H1 (cell line): ENCODE measurements around the gene RFFL. TPM values are rescaled to one million over a fixed set of nuclear protein-coding genes. Genes with fewer than 3 reads are reported as not detected.
"Not testable (repeated sequence)": the region's sequence is repeated elsewhere in the genome, so short reads cannot be mapped to it uniquely, and the experiment has no call there.

Experiments
- CTCF ChIA-PET: fragments of 300-600 bp; sonication (Branson Sonifier 250); formaldehyde crosslinking; loops from one replicate; lab custom pipeline; 2021; ENCODE audit not compliant: partially characterized antibody; lab: Charles Lee
- POLR2A ChIA-PET: fragments of 300-600 bp; sonication (Branson Sonifier 250); formaldehyde crosslinking; loops from one replicate; lab custom pipeline; 2021; ENCODE audit warnings: inconsistent platforms; ENCODE audit not compliant: partially characterized antibody; lab: Charles Lee
- DNase-seq, 2 experiments: peaks; one replicate each; pipeline versions ENCODE4 v3.0.0 to v3.0.0-alpha.2; 2010 to 2022; ENCODE audit warnings: low spot score in 2 of 2, low read depth in 1 of 2, mixed read lengths in 1 of 2
- FAIRE-seq: peaks from 2 replicates; lab custom pipeline; 2011; peaks lifted over from hg19 to GRCh38; lab: Jason Lieb, UNC
- H2AFZ ChIP-seq: 2 replicates; pipeline ENCODE4 v1.8.1; 2012; ENCODE audit warnings: low read length, inconsistent platforms
- H2AK5ac ChIP-seq: 2 replicates; pipeline ENCODE4 v1.6.1; 2013; ENCODE audit warnings: low read depth, low read length
- H2BK120ac ChIP-seq: replicated peaks from 2 replicates; pipeline ENCODE3; 2013; ENCODE audit warnings: low read depth, low read length, inconsistent platforms
- H2BK12ac ChIP-seq: 2 replicates; pipeline ENCODE4 v1.6.1; 2013; ENCODE audit warnings: low read depth, low read length
- H2BK15ac ChIP-seq: 2 replicates; pipeline ENCODE4 v1.6.1; 2013; ENCODE audit warnings: low read length
- H2BK20ac ChIP-seq: 2 replicates; pipeline ENCODE4 v1.6.1; 2013; ENCODE audit warnings: low read length
- H2BK5ac ChIP-seq: 2 replicates; pipeline ENCODE4 v1.6.1; 2013; ENCODE audit warnings: low read depth, low read length
- H3K14ac ChIP-seq: 2 replicates; pipeline ENCODE4 v1.6.1; 2013; ENCODE audit warnings: inconsistent platforms; ENCODE audit not compliant: insufficient read length
- H3K18ac ChIP-seq: 2 replicates; pipeline ENCODE4 v1.6.1; 2013; ENCODE audit warnings: low read length; ENCODE audit errors: extremely low read depth
- H3K23ac ChIP-seq: 2 replicates; pipeline ENCODE4 v1.6.1; 2013; ENCODE audit warnings: inconsistent platforms; ENCODE audit not compliant: insufficient read length
- H3K23me2 ChIP-seq: 2 replicates; pipeline ENCODE4 v1.6.1; 2013; ENCODE audit warnings: low read depth, low read length
- H3K27ac ChIP-seq: 2 replicates; pipeline ENCODE4 v1.6.1; 2011; ENCODE audit warnings: low read depth, low read length, inconsistent platforms
- H3K27me3 ChIP-seq, 4 experiments: replicated peaks in 1 of 4; 1 replicate in 1 of 4; 2 replicates in 3 of 4; pipeline versions ENCODE4 v1.6.1 to v1.8.1; 2011 to 2013; ENCODE audit warnings: low read length in 3 of 4, mild to moderate bottlenecking in 3 of 4, inconsistent platforms in 2 of 4, mixed read lengths in 2 of 4, moderate library complexity in 1 of 4; ENCODE audit not compliant: control insufficient read depth in 3 of 4, insufficient read depth in 3 of 4; ENCODE audit errors: extremely low read depth in 1 of 4
- H3K36me3 ChIP-seq, 4 experiments: 2 replicates each; pipeline versions ENCODE4 v1.6.1 to v1.8.1; 2011 to 2013; ENCODE audit warnings: mild to moderate bottlenecking in 4 of 4, low read length in 3 of 4, moderate library complexity in 2 of 4, control low read depth in 1 of 4, inconsistent platforms in 1 of 4; ENCODE audit not compliant: insufficient read depth in 4 of 4, control insufficient read depth in 2 of 4
- H3K4ac ChIP-seq: replicated peaks from 2 replicates; pipeline ENCODE3; 2013; ENCODE audit warnings: low read length, low read depth, mixed read lengths, inconsistent platforms; ENCODE audit not compliant: insufficient read length
- H3K4me1 ChIP-seq, 4 experiments: replicated peaks in 1 of 4; 1 replicate in 1 of 4; 2 replicates in 3 of 4; pipeline versions ENCODE4 v1.6.1 to v1.8.1; 2011 to 2013; ENCODE audit warnings: low read length in 3 of 4, inconsistent platforms in 2 of 4, mixed read lengths in 1 of 4; ENCODE audit not compliant: insufficient read depth in 4 of 4, control insufficient read depth in 3 of 4
- H3K4me2 ChIP-seq, 2 experiments: 2 replicates each; pipeline versions ENCODE4 v1.6.1 to v1.8.1; 2011 to 2013; ENCODE audit warnings: low read depth in 2 of 2, low read length in 2 of 2, control low read depth in 1 of 2, inconsistent platforms in 1 of 2, mild to moderate bottlenecking in 1 of 2; ENCODE audit not compliant: insufficient read depth in 1 of 2
- H3K4me3 ChIP-seq, 4 experiments: fragments of 200-600, 300-600 bp in 1 of 4; sonication (generic), shearing (Covaris generic), sonication (Bioruptor Twin) in 1 of 4; 2 replicates each; pipeline versions ENCODE4 v1.5.1 to v1.8.1; 2011 to 2016; ENCODE audit warnings: low read length in 4 of 4, low read depth in 3 of 4, control low read depth in 2 of 4, inconsistent platforms in 2 of 4, mild to moderate bottlenecking in 2 of 4, mixed read lengths in 1 of 4, moderate library complexity in 1 of 4; ENCODE audit not compliant: insufficient read depth in 2 of 4; ENCODE audit errors: extremely low read depth in 1 of 4
- H3K56ac ChIP-seq: replicated peaks from 2 replicates; pipeline ENCODE3; 2013; ENCODE audit warnings: low read depth, mild to moderate bottlenecking, mixed read lengths, low read length, inconsistent platforms; ENCODE audit not compliant: insufficient read length
- H3K79me1 ChIP-seq: 2 replicates; pipeline ENCODE4 v1.6.1; 2013; ENCODE audit warnings: low read depth, low read length, control low read depth
- H3K79me2 ChIP-seq, 2 experiments: 2 replicates each; pipeline versions ENCODE4 v1.6.1 to v1.8.1; 2012 to 2013; ENCODE audit warnings: low read length in 2 of 2, mild to moderate bottlenecking in 2 of 2, inconsistent platforms in 1 of 2; ENCODE audit not compliant: insufficient read depth in 2 of 2, control insufficient read depth in 1 of 2
- H3K9ac ChIP-seq, 4 experiments: replicated peaks in 1 of 4; 1 replicate in 1 of 4; 2 replicates in 3 of 4; pipeline versions ENCODE4 v1.6.1 to v1.8.1; 2011 to 2013; ENCODE audit warnings: low read depth in 3 of 4, low read length in 3 of 4, control low read depth in 2 of 4, mild to moderate bottlenecking in 2 of 4, moderate library complexity in 2 of 4, inconsistent platforms in 1 of 4; ENCODE audit errors: extremely low read depth in 1 of 4
- H3K9me3 ChIP-seq, 2 experiments: 2 replicates each; pipeline versions ENCODE4 v1.6.1 to v1.8.1; 2012 to 2013; ENCODE audit warnings: mild to moderate bottlenecking in 2 of 2, moderate library complexity in 2 of 2, control low read depth in 1 of 2, inconsistent platforms in 1 of 2, low read depth in 1 of 2, low read length in 1 of 2, mixed read lengths in 1 of 2; ENCODE audit not compliant: insufficient read depth in 2 of 2
- H4K20me1 ChIP-seq, 2 experiments: replicated peaks in 1 of 2; 2 replicates each; pipeline versions ENCODE3 to v1.8.1; 2011 to 2013; ENCODE audit warnings: inconsistent platforms in 2 of 2, low read length in 2 of 2, mild to moderate bottlenecking in 1 of 2; ENCODE audit not compliant: insufficient read depth in 2 of 2, control insufficient read depth in 1 of 2
- H4K5ac ChIP-seq: 2 replicates; pipeline ENCODE4 v1.6.1; 2013; ENCODE audit warnings: low read length, low read depth, mixed read lengths, inconsistent platforms; ENCODE audit not compliant: insufficient read length
- H4K8ac ChIP-seq: 2 replicates; pipeline ENCODE4 v1.8.0; 2013; ENCODE audit warnings: mild to moderate bottlenecking, moderate library complexity, low read length, inconsistent platforms; ENCODE audit not compliant: insufficient read depth; ENCODE audit errors: extremely low read depth
- H4K91ac ChIP-seq: replicated peaks from 2 replicates; pipeline ENCODE3; 2013; ENCODE audit warnings: low read length, mixed read lengths, inconsistent platforms; ENCODE audit not compliant: insufficient read length
- WGBS, 2 experiments: shearing (Covaris generic) in 1 of 2; methylation state at CpG; one replicate each; pipeline versions ENCODE4 v1.1.6 to v1.1.7; 2013 to 2015; ENCODE audit warnings: low lambda C conversion rate in 2 of 2, mixed read lengths in 2 of 2, inconsistent platforms in 1 of 2, low coverage in 1 of 2, missing lambda C conversion rate in 1 of 2; ENCODE audit not compliant: insufficient replicate concordance in 2 of 2, insufficient coverage in 1 of 2, insufficient read length in 1 of 2; ENCODE audit errors: extremely low coverage in 1 of 2, missing lambda C conversion rate in 1 of 2; 5-methylcytosine and 5-hydroxymethylcytosine counted together
- polyA plus RNA-seq, 7 experiments: library from polyadenylated mRNA; depleted of rRNA in 3 of 7; stranded (reverse) in 5 of 7; unstranded in 2 of 7; fragments of >200 nt in 5 of 7; fragments of 200-250 nt in 2 of 7; gene quantifications; 1 replicate in 5 of 7; 2 replicates in 1 of 7; 4 replicates in 1 of 7; pipeline versions ENCODE4 v1.2.1 to v1.2.3, GENCODE V29; 2011 to 2013; ENCODE audit warnings: missing spikeins in 2 of 7, mixed read lengths in 2 of 7
- total RNA-seq: library from RNA; stranded (reverse); fragmentation: NEBNext Ultra II Directional; extraction: Animal tissue kit (Norgen Biotek cat#: 25700); gene quantifications from 2 replicates; pipeline ENCODE4 v1.2.1, GENCODE V29; 2021

The RFFL gene
- total and polyA plus RNA-seq, 2 of the 8 experiments (the other 6 are each of a cell fraction or from before 2014, with no cell fraction given) = 14.0 to 24.5 TPM

DNA sequence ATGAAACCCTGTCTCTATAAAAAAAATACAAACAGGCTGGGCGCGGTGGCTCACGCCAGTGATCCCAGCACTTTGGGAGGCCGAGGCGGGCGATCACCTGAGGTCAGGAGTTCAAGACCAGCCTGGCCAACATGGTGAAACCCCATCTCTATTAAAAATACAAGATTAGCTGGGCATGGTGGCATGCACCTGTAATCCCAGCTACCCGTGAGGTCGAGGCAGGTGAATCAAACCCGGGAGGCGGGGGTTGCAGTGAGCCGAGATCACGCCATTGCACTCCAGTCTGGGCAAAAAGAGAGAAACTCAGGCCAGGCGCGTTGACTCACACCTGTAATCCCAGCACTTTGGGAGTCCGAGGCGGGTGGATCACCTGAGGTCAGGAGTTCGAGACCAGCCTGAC lies 47.3 kb upstream of the RFFL start:
- H3K4ac ChIP-seq, H3K4me1 ChIP-seq, H3K27ac ChIP-seq, H3K36me3 ChIP-seq, H2BK5ac ChIP-seq, H2BK15ac ChIP-seq, FAIRE-seq, H2AFZ ChIP-seq, H4K8ac ChIP-seq, H3K4me3 ChIP-seq, H3K23me2 ChIP-seq, H3K27me3 ChIP-seq, H2BK120ac ChIP-seq, H3K18ac ChIP-seq, H3K9ac ChIP-seq, H3K79me1 ChIP-seq, H3K79me2 ChIP-seq, H2AK5ac ChIP-seq, H3K23ac ChIP-seq, H3K14ac ChIP-seq, H2BK20ac ChIP-seq, H3K9me3 ChIP-seq, H3K4me2 ChIP-seq, DNase-seq, H3K56ac ChIP-seq, H4K91ac ChIP-seq, H4K20me1 ChIP-seq, H2BK12ac ChIP-seq, H4K5ac ChIP-seq: not testable (repeated sequence)
- ChIA-PET CTCF (interaction anchor here (0.6 to 2.1 kb wide), 3 partner anchors 8 to 98 kb away, joined by 3 to 9 read pairs (median 3); no protein-coding TSS in a partner anchor), POLR2A (interaction anchor here (0.6 to 1.3 kb wide), 2 partner anchors 13 to 103 kb away, joined by 4 to 6 read pairs; no protein-coding TSS in a partner anchor)
- WGBS, 2 experiments = 97% methylated on average over 16 of the region's 17 CpGs; no CpG with 5 or more reads in 1 of the 2 experiments
